K562 (cell line): ENCODE results near the gene GPR4.

ENCODE experiments used
- ELF2 ChIP-seq: fragments of 250-450 bp; sonication (Bioruptor Pico); IDR thresholded peaks from 2 replicates; pipeline ENCODE4 v1.5.0; 2021; ENCODE audit warnings: mild to moderate bottlenecking
- ETV6 ChIP-seq, 3 experiments: fragments of 150-350 bp in 1 of 3; sonication (generic) in 1 of 3; formaldehyde crosslinking in 1 of 3; IDR thresholded peaks; 2 replicates each; pipeline versions ENCODE4 v1.6.1 to v1.8.0; 2014 to 2022; ENCODE audit warnings: borderline replicate concordance in 2 of 3, low read depth in 2 of 3, antibody characterized with exemption in 1 of 3, low read length in 1 of 3, mild to moderate bottlenecking in 1 of 3, missing genetic modification reagents in 1 of 3
- KLF16 ChIP-seq: IDR thresholded peaks from 2 replicates; pipeline ENCODE4 v1.6.1; 2016; ENCODE audit warnings: antibody characterized with exemption
- MEF2A ChIP-seq: IDR thresholded peaks from 2 replicates; pipeline ENCODE4 v1.6.1; 2011; ENCODE audit warnings: low read depth, mild to moderate bottlenecking, low read length, moderate library complexity; ENCODE audit not compliant: control insufficient read depth
- POLR2A ChIP-seq: fragments of 450-650 bp; conservative IDR thresholded peaks from 2 replicates; pipeline ENCODE4 v1.6.1; 2016
- ZNF644 ChIP-seq: fragments of 200-800 bp; sonication (Bioruptor generic); IDR thresholded peaks from 2 replicates; pipeline ENCODE4 v1.6.1; 2016; ENCODE audit warnings: low read depth, missing genetic modification characterization, missing compliant biosample characterization
- TF ChIP-seq, protein P1 (sequence below), 2 experiments: fragments of 450-650 bp; IDR thresholded peaks; 2 replicates each; pipeline ENCODE4 v1.6.1; 2016; ENCODE audit warnings: mild to moderate bottlenecking in 2 of 2, borderline replicate concordance in 1 of 2, low read depth in 1 of 2, moderate library complexity in 1 of 2
- TF ChIP-seq, protein P2 (sequence below): fragments of 250-450 bp; sonication (Bioruptor Pico); IDR thresholded peaks from 2 replicates; pipeline ENCODE4 v1.4.0; 2020

DNA sequence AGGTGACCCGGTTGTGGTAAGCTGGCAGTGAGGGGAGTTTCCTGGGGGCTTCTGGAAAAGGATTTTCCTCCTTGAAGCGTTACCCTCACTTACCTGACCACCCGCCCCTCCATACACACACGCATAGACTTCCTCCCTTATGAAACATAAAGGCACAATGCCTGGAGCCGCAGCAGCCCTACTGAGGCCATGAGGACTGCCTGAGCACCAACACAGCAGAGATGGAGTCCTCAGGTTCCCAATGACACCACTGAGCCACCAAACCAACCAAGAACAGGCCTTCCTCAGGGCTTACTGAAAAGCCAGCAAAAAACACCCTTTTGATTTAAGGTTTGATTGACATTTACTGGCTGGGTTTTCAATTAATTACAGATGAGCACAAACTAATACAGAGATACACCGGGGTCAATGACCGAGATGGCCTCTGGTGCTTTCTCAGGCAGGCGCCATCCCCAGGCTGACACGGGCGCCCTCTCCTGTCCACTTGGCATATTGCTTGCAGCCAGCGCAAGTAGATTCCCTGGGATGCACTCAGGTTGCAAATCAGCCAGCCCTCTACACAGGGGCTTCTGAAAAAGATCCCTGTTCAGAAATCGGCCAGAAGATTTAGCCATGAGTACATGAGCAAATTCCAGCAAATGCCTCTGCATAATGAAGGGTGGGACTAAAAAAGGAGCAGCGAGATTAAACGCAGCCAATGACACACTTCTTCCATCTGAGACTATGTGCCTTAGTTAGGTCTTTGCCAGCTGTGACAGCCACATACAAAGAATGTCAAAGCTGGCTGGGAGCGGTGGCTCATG is 32.2 kb downstream of the GPR4 start:
- TF ChIP-seq ETV6 (IDR thresholded peaks at IDR 0.05; ENCODE audit: borderline replicate concordance in 1 of 2, low read depth in 2 of 2, low read length in 1 of 2) (no peak), ETV6 (CRISPR knock-in tag; IDR thresholded peaks at IDR 0.05; ENCODE audit: borderline replicate concordance) (peak; percentile 32; the same call in 1 of the 2 replicates), POLR2A (no peak), ELF2 (no peak), ZNF644 (no peak), MEF2A (no peak), KLF16 (no peak)
- TF ChIP-seq, protein P1, sequence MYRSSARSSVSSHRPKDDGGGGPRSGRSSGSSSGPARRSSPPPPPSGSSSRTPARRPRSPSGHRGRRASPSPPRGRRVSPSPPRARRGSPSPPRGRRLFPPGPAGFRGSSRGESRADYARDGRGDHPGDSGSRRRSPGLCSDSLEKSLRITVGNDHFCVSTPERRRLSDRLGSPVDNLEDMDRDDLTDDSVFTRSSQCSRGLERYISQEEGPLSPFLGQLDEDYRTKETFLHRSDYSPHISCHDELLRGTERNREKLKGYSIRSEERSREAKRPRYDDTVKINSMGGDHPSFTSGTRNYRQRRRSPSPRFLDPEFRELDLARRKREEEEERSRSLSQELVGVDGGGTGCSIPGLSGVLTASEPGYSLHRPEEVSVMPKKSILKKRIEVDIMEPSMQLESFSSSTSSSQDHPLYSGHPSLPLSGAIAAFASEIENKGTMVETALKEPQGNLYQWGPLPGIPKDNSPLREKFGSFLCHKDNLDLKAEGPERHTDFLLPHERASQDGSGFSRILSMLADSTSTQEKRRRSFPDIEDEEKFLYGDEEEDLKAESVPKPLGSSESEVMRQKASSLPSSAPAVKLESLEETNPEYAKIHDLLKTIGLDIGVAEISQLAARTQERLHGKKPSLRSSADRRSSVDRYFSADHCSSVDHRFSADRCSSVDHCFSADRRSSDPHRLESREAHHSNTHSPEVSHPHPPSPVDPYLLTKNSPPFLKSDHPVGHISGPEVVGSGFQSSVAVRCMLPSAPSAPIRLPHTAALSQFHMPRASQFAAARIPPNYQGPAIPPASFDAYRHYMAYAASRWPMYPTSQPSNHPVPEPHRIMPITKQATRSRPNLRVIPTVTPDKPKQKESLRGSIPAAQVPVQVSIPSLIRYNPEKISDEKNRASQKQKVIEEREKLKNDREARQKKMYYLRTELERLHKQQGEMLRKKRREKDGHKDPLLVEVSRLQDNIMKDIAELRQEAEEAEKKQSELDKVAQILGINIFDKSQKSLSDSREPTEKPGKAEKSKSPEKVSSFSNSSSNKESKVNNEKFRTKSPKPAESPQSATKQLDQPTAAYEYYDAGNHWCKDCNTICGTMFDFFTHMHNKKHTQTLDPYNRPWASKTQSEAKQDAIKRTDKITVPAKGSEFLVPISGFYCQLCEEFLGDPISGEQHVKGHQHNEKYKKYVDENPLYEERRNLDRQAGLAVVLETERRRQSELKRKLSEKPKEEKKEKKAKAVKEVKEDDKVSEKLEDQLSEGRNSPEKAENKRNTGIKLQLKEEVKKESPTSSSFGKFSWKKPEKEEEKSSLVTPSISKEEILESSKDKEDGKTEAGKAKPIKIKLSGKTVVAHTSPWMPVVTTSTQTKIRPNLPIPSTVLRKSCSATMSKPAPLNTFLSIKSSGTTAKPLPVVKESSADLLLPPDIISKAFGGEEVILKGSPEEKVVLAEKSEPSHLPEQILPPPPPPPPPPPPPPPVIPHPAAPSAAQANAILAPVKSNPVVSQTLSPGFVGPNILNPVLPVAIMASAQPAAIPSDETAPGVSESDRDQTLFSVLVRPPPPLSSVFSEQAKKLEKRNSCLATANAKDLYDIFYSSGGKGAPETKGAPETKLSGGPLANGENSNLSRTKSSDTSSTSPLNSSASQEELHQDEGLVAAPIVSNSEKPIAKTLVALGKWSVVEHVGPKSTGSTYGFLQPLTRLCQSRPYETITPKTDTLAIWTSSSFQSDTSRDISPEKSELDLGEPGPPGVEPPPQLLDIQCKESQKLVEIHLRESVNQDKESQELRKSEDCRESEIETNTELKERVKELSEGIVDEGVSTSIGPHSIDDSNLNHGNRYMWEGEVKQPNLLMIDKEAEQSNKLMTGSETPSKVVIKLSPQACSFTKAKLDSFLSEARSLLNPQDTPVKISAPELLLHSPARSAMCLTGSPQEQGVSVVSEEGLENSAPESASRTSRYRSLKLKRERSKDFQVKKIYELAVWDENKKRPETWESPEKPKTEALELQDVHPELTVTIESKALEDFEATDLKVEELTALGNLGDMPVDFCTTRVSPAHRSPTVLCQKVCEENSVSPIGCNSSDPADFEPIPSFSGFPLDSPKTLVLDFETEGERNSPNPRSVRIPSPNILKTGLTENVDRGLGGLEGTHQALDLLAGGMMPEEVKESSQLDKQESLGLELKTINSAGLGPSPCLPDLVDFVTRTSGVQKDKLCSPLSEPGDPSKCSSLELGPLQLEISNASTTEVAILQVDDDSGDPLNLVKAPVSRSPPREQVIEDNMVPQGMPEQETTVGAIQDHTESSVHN (IDR thresholded peaks at IDR 0.05; ENCODE audit: borderline replicate concordance in 1 of 2, low read depth in 1 of 2): no peak
- TF ChIP-seq, protein P2, sequence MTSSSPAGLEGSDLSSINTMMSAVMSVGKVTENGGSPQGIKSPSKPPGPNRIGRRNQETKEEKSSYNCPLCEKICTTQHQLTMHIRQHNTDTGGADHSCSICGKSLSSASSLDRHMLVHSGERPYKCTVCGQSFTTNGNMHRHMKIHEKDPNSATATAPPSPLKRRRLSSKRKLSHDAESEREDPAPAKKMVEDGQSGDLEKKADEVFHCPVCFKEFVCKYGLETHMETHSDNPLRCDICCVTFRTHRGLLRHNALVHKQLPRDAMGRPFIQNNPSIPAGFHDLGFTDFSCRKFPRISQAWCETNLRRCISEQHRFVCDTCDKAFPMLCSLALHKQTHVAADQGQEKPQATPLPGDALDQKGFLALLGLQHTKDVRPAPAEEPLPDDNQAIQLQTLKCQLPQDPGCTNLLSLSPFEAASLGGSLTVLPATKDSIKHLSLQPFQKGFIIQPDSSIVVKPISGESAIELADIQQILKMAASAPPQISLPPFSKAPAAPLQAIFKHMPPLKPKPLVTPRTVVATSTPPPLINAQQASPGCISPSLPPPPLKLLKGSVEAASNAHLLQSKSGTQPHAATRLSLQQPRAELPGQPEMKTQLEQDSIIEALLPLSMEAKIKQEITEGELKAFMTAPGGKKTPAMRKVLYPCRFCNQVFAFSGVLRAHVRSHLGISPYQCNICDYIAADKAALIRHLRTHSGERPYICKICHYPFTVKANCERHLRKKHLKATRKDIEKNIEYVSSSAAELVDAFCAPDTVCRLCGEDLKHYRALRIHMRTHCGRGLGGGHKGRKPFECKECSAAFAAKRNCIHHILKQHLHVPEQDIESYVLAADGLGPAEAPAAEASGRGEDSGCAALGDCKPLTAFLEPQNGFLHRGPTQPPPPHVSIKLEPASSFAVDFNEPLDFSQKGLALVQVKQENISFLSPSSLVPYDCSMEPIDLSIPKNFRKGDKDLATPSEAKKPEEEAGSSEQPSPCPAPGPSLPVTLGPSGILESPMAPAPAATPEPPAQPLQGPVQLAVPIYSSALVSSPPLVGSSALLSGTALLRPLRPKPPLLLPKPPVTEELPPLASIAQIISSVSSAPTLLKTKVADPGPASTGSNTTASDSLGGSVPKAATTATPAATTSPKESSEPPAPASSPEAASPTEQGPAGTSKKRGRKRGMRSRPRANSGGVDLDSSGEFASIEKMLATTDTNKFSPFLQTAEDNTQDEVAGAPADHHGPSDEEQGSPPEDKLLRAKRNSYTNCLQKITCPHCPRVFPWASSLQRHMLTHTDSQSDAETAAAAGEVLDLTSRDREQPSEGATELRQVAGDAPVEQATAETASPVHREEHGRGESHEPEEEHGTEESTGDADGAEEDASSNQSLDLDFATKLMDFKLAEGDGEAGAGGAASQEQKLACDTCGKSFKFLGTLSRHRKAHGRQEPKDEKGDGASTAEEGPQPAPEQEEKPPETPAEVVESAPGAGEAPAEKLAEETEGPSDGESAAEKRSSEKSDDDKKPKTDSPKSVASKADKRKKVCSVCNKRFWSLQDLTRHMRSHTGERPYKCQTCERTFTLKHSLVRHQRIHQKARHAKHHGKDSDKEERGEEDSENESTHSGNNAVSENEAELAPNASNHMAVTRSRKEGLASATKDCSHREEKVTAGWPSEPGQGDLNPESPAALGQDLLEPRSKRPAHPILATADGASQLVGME: no peak
